K562 (cell line): Measurements from ENCODE around the gene SLC6A9. TPM values are rescaled to one million over a fixed set of nuclear protein-coding genes. Genes with fewer than 3 reads are reported as not detected.

Experiments used
- ATAC-seq: fragments of 200-7000 bp; cut with Tn5 transposase; 3 replicates; pipeline ENCODE4 v1.9.1; 2020; ENCODE audit warnings: moderate library complexity
- BruUV-seq: library from RNA; stranded (reverse); fragments of 400-500 nt; replicated peaks from 2 replicates; lab custom pipeline; 2021; lab: Mats Ljungman, UMichigan
- CTCF ChIA-PET: fragments of 300-600 bp; formaldehyde crosslinking; extraction: SDS; loops from one replicate; lab custom pipeline; 2021; ENCODE audit warnings: low intra/inter-chr PET ratio; lab: Yijun Ruan, JAX
- POLR2A ChIA-PET: fragments of 300-600, 350-650 bp; sonication (Branson Sonifier 250); formaldehyde crosslinking; extraction: SDS; loops from one replicate; lab custom pipeline; 2021; ENCODE audit warnings: antibody characterized with exemption, inconsistent platforms; lab: Yijun Ruan, JAX
- DNase-seq, 4 experiments: peaks; one replicate each; pipeline versions ENCODE4 v3.0.0 to v3.0.0-alpha.2; 2011 to 2018; ENCODE audit warnings: low spot score in 3 of 4, mixed read lengths in 3 of 4; ENCODE audit errors: extremely low read depth in 1 of 4
- FAIRE-seq: peaks from 2 replicates; lab custom pipeline; 2011; peaks lifted over from hg19 to GRCh38; lab: Jason Lieb, UNC
- H2AFZ ChIP-seq: 2 replicates; pipeline ENCODE4 v1.6.0; 2011; ENCODE audit warnings: low read depth, low read length, control low read depth, inconsistent platforms
- H3K27ac ChIP-seq: fragments of 200-600 bp; 3 replicates; pipeline ENCODE4 v1.8.0; 2011; ENCODE audit warnings: low read depth, mild to moderate bottlenecking, control low read depth, inconsistent platforms, low read length, moderate library complexity, mixed read lengths; ENCODE audit errors: extremely low read depth
- H3K27me3 ChIP-seq, 2 experiments: fragments of 300-600 bp in 1 of 2; 2 replicates in 1 of 2; 3 replicates in 1 of 2; pipeline versions ENCODE4 v1.6.0 to v1.8.0; 2011; ENCODE audit warnings: inconsistent platforms in 2 of 2, low read length in 2 of 2, mild to moderate bottlenecking in 1 of 2, mixed read lengths in 1 of 2, moderate library complexity in 1 of 2; ENCODE audit not compliant: control insufficient read depth in 2 of 2, insufficient read depth in 2 of 2
- H3K36me3 ChIP-seq: fragments of 300-600 bp; 3 replicates; pipeline ENCODE4 v1.8.0; 2011; ENCODE audit warnings: mild to moderate bottlenecking, low read length, inconsistent platforms; ENCODE audit not compliant: control insufficient read depth, insufficient read depth
- H3K4me1 ChIP-seq, 2 experiments: fragments of 200-600 bp in 1 of 2; replicated peaks in 1 of 2; 2 replicates in 1 of 2; 3 replicates in 1 of 2; pipeline versions ENCODE4 v1.5.1 to v1.8.0; 2011; ENCODE audit warnings: inconsistent platforms in 2 of 2, low read length in 2 of 2, mild to moderate bottlenecking in 1 of 2, mixed read lengths in 1 of 2, moderate library complexity in 1 of 2; ENCODE audit not compliant: control insufficient read depth in 2 of 2, insufficient read depth in 2 of 2
- H3K4me2 ChIP-seq: 2 replicates; pipeline ENCODE4 v1.6.1; 2011; ENCODE audit warnings: low read length, control low read depth, inconsistent platforms, mixed read lengths; ENCODE audit not compliant: insufficient read depth
- H3K4me3 ChIP-seq: fragments of 200-600 bp; sonication (generic), shearing (Covaris generic); 2 replicates; pipeline ENCODE4 v1.5.1; 2016; ENCODE audit warnings: control low read depth, inconsistent platforms
- H3K79me2 ChIP-seq: fragments of 200-600 bp; 3 replicates; pipeline ENCODE4 v1.8.0; 2011; ENCODE audit warnings: low read length, inconsistent platforms; ENCODE audit not compliant: control insufficient read depth, insufficient read depth
- H3K9ac ChIP-seq, 2 experiments: 2 replicates each; pipeline versions ENCODE4 v1.6.0 to v1.6.1; 2011; ENCODE audit warnings: low read depth in 2 of 2, low read length in 2 of 2, control low read depth in 1 of 2, inconsistent platforms in 1 of 2, mild to moderate bottlenecking in 1 of 2, mixed read lengths in 1 of 2; ENCODE audit not compliant: insufficient read depth in 1 of 2
- H3K9me1 ChIP-seq: one replicate; pipeline ENCODE4 v1.6.0; 2011; ENCODE audit warnings: inconsistent platforms, mild to moderate bottlenecking, low read length, moderate library complexity; ENCODE audit not compliant: control insufficient read depth, insufficient read depth
- H3K9me3 ChIP-seq: replicated peaks from 2 replicates; pipeline ENCODE4 v1.5.1; 2011; ENCODE audit warnings: low read depth, low read length, inconsistent platforms; ENCODE audit not compliant: control insufficient read depth, insufficient read depth
- H4K20me1 ChIP-seq: replicated peaks from 2 replicates; pipeline ENCODE4 v1.6.1; 2011; ENCODE audit warnings: low read length, inconsistent platforms, mixed read lengths; ENCODE audit not compliant: control insufficient read depth, insufficient read depth
- ELF4 ChIP-seq: fragments of 450-650 bp; formaldehyde crosslinking; IDR thresholded peaks from 2 replicates; pipeline ENCODE4 v1.4.0; 2022; ENCODE audit warnings: missing genetic modification characterization
- FOS ChIP-seq: IDR thresholded peaks from 3 replicates; pipeline ENCODE4 v1.6.1; 2011; ENCODE audit not compliant: insufficient read length; ENCODE audit errors: extremely low read depth
- GATA2 ChIP-seq: sonication (generic); formaldehyde crosslinking; IDR thresholded peaks from 2 replicates; pipeline ENCODE4 v1.4.0; 2020; ENCODE audit warnings: mild to moderate bottlenecking, missing genetic modification reagents
- HDAC3 ChIP-seq: fragments of 450-650 bp; IDR thresholded peaks from 2 replicates; pipeline ENCODE4 v1.6.1; 2018; ENCODE audit warnings: borderline replicate concordance, mild to moderate bottlenecking, moderate library complexity; ENCODE audit not compliant: partially characterized antibody
- KAT7 ChIP-seq: sonication (generic); formaldehyde crosslinking; IDR thresholded peaks from 2 replicates; pipeline ENCODE4 v1.8.0; 2022; ENCODE audit warnings: missing genetic modification reagents, mild to moderate bottlenecking, borderline replicate concordance
- LEF1 ChIP-seq: fragments of 450-650 bp; IDR thresholded peaks from 2 replicates; pipeline ENCODE4 v1.6.1; 2016; ENCODE audit warnings: mild to moderate bottlenecking
- NR2C2 ChIP-seq, 2 experiments: fragments of 200-800 bp in 1 of 2; sonication (Bioruptor generic) in 1 of 2; sonication (generic) in 1 of 2; formaldehyde crosslinking in 1 of 2; IDR thresholded peaks; 2 replicates each; pipeline versions ENCODE4 v1.6.1 to v1.8.0; 2016 to 2022; ENCODE audit warnings: mild to moderate bottlenecking in 1 of 2, missing compliant biosample characterization in 1 of 2, missing genetic modification characterization in 1 of 2, missing genetic modification reagents in 1 of 2
- POLR2G ChIP-seq: fragments of 200-400 bp; formaldehyde crosslinking; IDR thresholded peaks from 2 replicates; pipeline ENCODE4 v1.6.1; 2017; ENCODE audit warnings: low read depth, mild to moderate bottlenecking, antibody characterized with exemption, low read length, moderate library complexity
- TBL1XR1 ChIP-seq, 2 experiments: IDR thresholded peaks; 2 replicates each; pipeline ENCODE4 v1.6.1; 2012; ENCODE audit warnings: improper control_type of control experiment in 2 of 2, low read length in 2 of 2, mild to moderate bottlenecking in 1 of 2
- ZNF121 ChIP-seq: sonication (generic); formaldehyde crosslinking; conservative IDR thresholded peaks from 2 replicates; pipeline ENCODE4 v1.8.0; 2022; ENCODE audit warnings: missing genetic modification reagents
- ZNF146 ChIP-seq: IDR thresholded peaks from one replicate; pipeline ENCODE4 v1.6.1; 2018; ENCODE audit warnings: missing compliant biosample characterization; ENCODE audit not compliant: unreplicated experiment
- WGBS: fragments of 100-300 bp; shearing (Covaris generic); methylation state at CpG from one replicate; pipeline ENCODE4 v1.1.6; 2016; ENCODE audit warnings: low coverage, mixed read lengths; ENCODE audit not compliant: insufficient coverage; ENCODE audit errors: missing lambda C conversion rate; 5-methylcytosine and 5-hydroxymethylcytosine counted together
- in situ Hi-C: fragments of 300-500 bp; cut with MboI; formaldehyde crosslinking; loops from 4 replicates; pipeline ENCODE4 v1.15.0; 2018; ENCODE audit warnings: inconsistent platforms, mixed read lengths
- intact Hi-C: fragments of 100-400 bp; cut with micrococcal nuclease; formaldehyde crosslinking; loops from 2 replicates; pipeline ENCODE4 v1.14.2; 2022
- polyA plus RNA-seq, 8 experiments: library from polyadenylated mRNA; depleted of rRNA in 4 of 8; stranded (reverse) in 5 of 8; unstranded in 3 of 8; fragments of >200 nt; fragmentation: Nextera tagmentation in 2 of 8; fragmentation: Illumina TruSeq in 1 of 8; extraction: Ambion mirVana in 2 of 8; extraction: Trizol in 1 of 8; gene quantifications; 2 replicates each; pipeline versions ENCODE4 v1.2.1 to v1.2.3, GENCODE V29; 2011 to 2014; ENCODE audit warnings: inconsistent platforms in 1 of 8, missing spikeins in 1 of 8
- total RNA-seq, 7 experiments: library from RNA; depleted of rRNA in 6 of 7; stranded (reverse); fragments of >200 nt in 6 of 7; fragmentation: Illumina TruSeq in 2 of 7; extraction: Trizol in 2 of 7; gene quantifications; 2 replicates each; pipeline versions ENCODE4 v1.2.1 to v1.2.3, GENCODE V29; 2011 to 2021; ENCODE audit warnings: low replicate concordance in 1 of 7
- TF ChIP-seq, protein P1 (sequence below): fragments of 450-650 bp; conservative IDR thresholded peaks from 2 replicates; pipeline ENCODE4 v1.6.1; 2016; ENCODE audit warnings: missing genetic modification characterization, low read depth, mild to moderate bottlenecking, control low read depth, missing compliant biosample characterization
- TF ChIP-seq, protein P2 (sequence below): sonication (generic); formaldehyde crosslinking; IDR thresholded peaks from 2 replicates; pipeline ENCODE4 v1.8.1; 2023; ENCODE audit warnings: mild to moderate bottlenecking, missing genetic modification reagents
- TF ChIP-seq, protein P3 (sequence below): fragments of 250-450 bp; sonication (Bioruptor Pico); IDR thresholded peaks from 2 replicates; pipeline ENCODE4 v1.9.0; 2021; ENCODE audit warnings: mild to moderate bottlenecking, inconsistent platforms

SLC6A9 gene
- total and polyA plus RNA-seq, 9 of the 15 experiments (the other 6 are each of a cell fraction or from before 2014, with no cell fraction given), result 0.17 to 18.7 (median 2.9) TPM

DNA sequence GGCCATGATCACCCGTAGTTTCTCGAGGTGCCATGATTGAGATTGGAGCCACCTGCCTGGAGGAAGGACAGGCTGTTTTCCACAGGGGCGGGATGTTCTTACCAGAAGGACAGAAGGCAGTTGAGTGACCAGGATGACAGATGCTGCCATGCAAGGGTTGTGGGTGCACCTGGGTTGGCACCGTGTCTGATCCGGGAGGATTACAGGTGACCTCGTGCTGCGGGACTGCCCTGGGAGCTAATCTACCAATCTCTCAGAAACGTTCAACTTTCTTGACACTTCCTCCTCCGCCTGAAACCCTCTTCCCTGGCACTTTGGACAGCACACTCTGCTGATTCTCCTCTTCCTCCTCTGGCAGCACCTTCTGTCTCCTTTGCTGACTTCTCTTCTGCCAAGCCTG lies 13.8 kb upstream of the SLC6A9 start (continued):
- TF ChIP-seq ZNF121 (CRISPR knock-in tag) (no peak), POLR2G (no peak), HDAC3 (no peak), ELF4 (CRISPR knock-in tag) (0 out of 2 replicates have a peak, but pooled peaks have one; percentile 43), GATA2 (0 out of 2 replicates have a peak, but pooled peaks have one; percentile 13), ZNF146 (no peak)

DNA sequence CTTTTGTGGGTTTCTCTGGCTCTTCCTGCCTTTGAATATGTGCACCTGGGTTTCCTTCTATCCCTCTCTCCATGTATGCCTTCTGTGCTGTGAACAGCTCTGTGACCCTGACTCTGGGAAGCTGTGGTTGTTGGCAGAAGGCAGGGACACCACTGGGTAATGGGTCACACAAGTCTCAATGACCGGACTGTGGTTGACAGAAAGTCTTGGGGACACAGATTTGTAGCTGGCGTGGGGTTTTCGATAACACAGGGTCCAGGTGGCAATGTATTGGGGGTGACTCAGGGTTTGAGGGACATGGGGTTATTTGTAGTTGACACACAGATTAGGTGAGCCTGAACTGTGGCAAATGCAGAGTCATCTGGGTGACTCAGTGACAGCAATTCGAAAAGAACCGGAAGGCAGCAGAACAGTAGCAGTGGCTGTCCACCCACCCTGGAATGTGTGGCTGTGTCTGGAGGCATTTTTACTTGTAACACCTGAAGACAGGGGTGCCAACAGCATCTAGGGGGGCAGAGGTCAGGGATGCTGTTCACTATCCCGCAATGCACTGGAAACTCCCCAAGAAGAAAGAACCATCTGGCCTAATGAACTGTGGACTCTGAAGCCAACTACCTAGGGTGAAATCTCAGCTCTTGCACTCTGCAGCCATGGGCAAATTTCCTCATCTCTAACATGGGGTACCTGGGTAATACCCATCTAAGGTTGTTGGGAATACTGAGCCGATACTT lies 13.0 kb upstream of the SLC6A9 start:
- FAIRE-seq, result peak; percentile 82
- peaks cover 22 to 48% of the 10 kb centered on the region in 2 experiments; a peak in 4 of 5 replicates for H3K4me1 ChIP-seq
- H3K79me2 ChIP-seq, result no peaks in the 10 kb centered on the region
- BruUV-seq, result no TSS peak
- no peak overlapping the region; a peak in 1 of 4 replicates for H3K9ac ChIP-seq
- WGBS, result 7% methylated on average over 7 of the region's 7 CpGs
- in situ Hi-C loops (loop anchor here (5.0 kb wide), 1 partner anchor 37 kb away; no protein-coding TSS in a partner anchor), intact Hi-C loops (no loop called here)
- no peaks in the 10 kb centered on the region for H3K27me3 ChIP-seq
- no peaks in the 10 kb centered on the region for H3K9me1 ChIP-seq
- no peaks in the 10 kb centered on the region for H4K20me1 ChIP-seq
- DNase-seq, result peak; percentile 63 to 82 (median 73)
- ChIA-PET POLR2A (interaction anchor here (0.5 to 1.7 kb wide), 4 partner anchors 8 to 618 kb away, joined by 3 to 6 read pairs (median 4); partner anchors contain the start of gene CCDC24), CTCF (no interaction called here)
- H3K36me3 ChIP-seq, result no peaks in the 10 kb centered on the region
- no peak overlapping the region for H2AFZ ChIP-seq
- peak; percentile 63 for ATAC-seq
- no peak overlapping the region for H3K4me3 ChIP-seq
- no peaks in the 10 kb centered on the region for H3K9me3 ChIP-seq
- H3K27ac ChIP-seq, result no peak overlapping the region; the same call in 2 of the 3 replicates
- H3K4me2 ChIP-seq, result peak overlapping the region; percentile 20; the same call in 1 of the 2 replicates
- TF ChIP-seq FOS (peak; percentile 57), TBL1XR1 (IDR thresholded peaks at IDR 0.05; ENCODE audit: low read length in 2 of 2) (peak in 1 of 2 experiments; percentile 78; a peak in 2 of 4 replicates), KAT7 (no peak), NR2C2 (CRISPR knock-in tag; IDR thresholded peaks at IDR 0.05) (no peak), NR2C2 (tag; IDR thresholded peaks at IDR 0.05) (peak; percentile 70; the same call in 1 of the 2 replicates), LEF1 (peak; percentile 53; the same call in 1 of the 2 replicates)
- TF ChIP-seq, protein P1, sequence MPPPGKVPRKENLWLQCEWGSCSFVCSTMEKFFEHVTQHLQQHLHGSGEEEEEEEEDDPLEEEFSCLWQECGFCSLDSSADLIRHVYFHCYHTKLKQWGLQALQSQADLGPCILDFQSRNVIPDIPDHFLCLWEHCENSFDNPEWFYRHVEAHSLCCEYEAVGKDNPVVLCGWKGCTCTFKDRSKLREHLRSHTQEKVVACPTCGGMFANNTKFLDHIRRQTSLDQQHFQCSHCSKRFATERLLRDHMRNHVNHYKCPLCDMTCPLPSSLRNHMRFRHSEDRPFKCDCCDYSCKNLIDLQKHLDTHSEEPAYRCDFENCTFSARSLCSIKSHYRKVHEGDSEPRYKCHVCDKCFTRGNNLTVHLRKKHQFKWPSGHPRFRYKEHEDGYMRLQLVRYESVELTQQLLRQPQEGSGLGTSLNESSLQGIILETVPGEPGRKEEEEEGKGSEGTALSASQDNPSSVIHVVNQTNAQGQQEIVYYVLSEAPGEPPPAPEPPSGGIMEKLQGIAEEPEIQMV (tag), result 0 out of 2 replicates have a peak, but pooled peaks have one; percentile 12
- TF ChIP-seq, protein P2, sequence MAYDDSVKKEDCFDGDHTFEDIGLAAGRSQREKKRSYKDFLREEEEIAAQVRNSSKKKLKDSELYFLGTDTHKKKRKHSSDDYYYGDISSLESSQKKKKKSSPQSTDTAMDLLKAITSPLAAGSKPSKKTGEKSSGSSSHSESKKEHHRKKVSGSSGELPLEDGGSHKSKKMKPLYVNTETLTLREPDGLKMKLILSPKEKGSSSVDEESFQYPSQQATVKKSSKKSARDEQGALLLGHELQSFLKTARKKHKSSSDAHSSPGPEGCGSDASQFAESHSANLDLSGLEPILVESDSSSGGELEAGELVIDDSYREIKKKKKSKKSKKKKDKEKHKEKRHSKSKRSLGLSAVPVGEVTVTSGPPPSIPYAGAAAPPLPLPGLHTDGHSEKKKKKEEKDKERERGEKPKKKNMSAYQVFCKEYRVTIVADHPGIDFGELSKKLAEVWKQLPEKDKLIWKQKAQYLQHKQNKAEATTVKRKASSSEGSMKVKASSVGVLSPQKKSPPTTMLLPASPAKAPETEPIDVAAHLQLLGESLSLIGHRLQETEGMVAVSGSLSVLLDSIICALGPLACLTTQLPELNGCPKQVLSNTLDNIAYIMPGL (CRISPR knock-in tag), result no peak
- TF ChIP-seq, protein P3, sequence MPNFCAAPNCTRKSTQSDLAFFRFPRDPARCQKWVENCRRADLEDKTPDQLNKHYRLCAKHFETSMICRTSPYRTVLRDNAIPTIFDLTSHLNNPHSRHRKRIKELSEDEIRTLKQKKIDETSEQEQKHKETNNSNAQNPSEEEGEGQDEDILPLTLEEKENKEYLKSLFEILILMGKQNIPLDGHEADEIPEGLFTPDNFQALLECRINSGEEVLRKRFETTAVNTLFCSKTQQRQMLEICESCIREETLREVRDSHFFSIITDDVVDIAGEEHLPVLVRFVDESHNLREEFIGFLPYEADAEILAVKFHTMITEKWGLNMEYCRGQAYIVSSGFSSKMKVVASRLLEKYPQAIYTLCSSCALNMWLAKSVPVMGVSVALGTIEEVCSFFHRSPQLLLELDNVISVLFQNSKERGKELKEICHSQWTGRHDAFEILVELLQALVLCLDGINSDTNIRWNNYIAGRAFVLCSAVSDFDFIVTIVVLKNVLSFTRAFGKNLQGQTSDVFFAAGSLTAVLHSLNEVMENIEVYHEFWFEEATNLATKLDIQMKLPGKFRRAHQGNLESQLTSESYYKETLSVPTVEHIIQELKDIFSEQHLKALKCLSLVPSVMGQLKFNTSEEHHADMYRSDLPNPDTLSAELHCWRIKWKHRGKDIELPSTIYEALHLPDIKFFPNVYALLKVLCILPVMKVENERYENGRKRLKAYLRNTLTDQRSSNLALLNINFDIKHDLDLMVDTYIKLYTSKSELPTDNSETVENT (CRISPR knock-in tag), result no peak
